K562 (cell line): Measurements from ENCODE around the gene ASPHD1. TPM values are rescaled to one million over a fixed set of nuclear protein-coding genes. Genes with fewer than 3 reads are reported as not detected.

ENCODE experiments used
- CHCHD3 ChIP-seq: fragments of 250-450 bp; sonication (Bioruptor Pico); IDR thresholded peaks from 2 replicates; pipeline ENCODE4 v2.1.2; 2022; ENCODE audit warnings: mild to moderate bottlenecking
- CHD7 ChIP-seq: fragments of 200-600 bp; sonication (generic); IDR thresholded peaks from one replicate; pipeline ENCODE4 v1.6.1; 2012; ENCODE audit warnings: mild to moderate bottlenecking, low read depth, low read length, inconsistent platforms
- CTBP1 ChIP-seq: fragments of 450-650 bp; IDR thresholded peaks from 2 replicates; pipeline ENCODE4 v1.6.1; 2016; ENCODE audit warnings: borderline replicate concordance
- FOXJ2 ChIP-seq: fragments of 200-800 bp; sonication (Bioruptor generic); IDR thresholded peaks from 2 replicates; pipeline ENCODE4 v1.6.1; 2016; ENCODE audit warnings: missing genetic modification characterization, missing compliant biosample characterization
- MBD2 ChIP-seq: sonication (generic); IDR thresholded peaks from 2 replicates; pipeline ENCODE4 v1.6.1; 2016; ENCODE audit warnings: low read depth, borderline replicate concordance
- MCM5 ChIP-seq: fragments of 450-650 bp; IDR thresholded peaks from 2 replicates; pipeline ENCODE4 v1.6.1; 2016; ENCODE audit warnings: low read depth
- RBM34 ChIP-seq: fragments of 200-400 bp; formaldehyde crosslinking; IDR thresholded peaks from 2 replicates; pipeline ENCODE4 v1.6.1; 2018; ENCODE audit warnings: low read length, borderline replicate concordance; ENCODE audit not compliant: insufficient read depth
- ZBTB49 ChIP-seq: sonication (generic); formaldehyde crosslinking; IDR thresholded peaks from 2 replicates; pipeline ENCODE4 v1.8.0; 2022; ENCODE audit warnings: missing genetic modification reagents, mild to moderate bottlenecking, borderline replicate concordance
- ZNF707 ChIP-seq: fragments of 250-450 bp; sonication (Bioruptor Pico); conservative IDR thresholded peaks from 2 replicates; pipeline ENCODE4 v1.8.0; 2022; ENCODE audit warnings: inconsistent platforms, mild to moderate bottlenecking, moderate library complexity
- polyA plus RNA-seq, 8 experiments: library from polyadenylated mRNA; depleted of rRNA in 4 of 8; stranded (reverse) in 5 of 8; unstranded in 3 of 8; fragments of >200 nt; fragmentation: Nextera tagmentation in 2 of 8; fragmentation: Illumina TruSeq in 1 of 8; extraction: Ambion mirVana in 2 of 8; extraction: Trizol in 1 of 8; gene quantifications; 2 replicates each; pipeline versions ENCODE4 v1.2.1 to v1.2.3, GENCODE V29; 2011 to 2014; ENCODE audit warnings: inconsistent platforms in 1 of 8, missing spikeins in 1 of 8
- total RNA-seq, 7 experiments: library from RNA; depleted of rRNA in 6 of 7; stranded (reverse); fragments of >200 nt in 6 of 7; fragmentation: Illumina TruSeq in 2 of 7; extraction: Trizol in 2 of 7; gene quantifications; 2 replicates each; pipeline versions ENCODE4 v1.2.1 to v1.2.3, GENCODE V29; 2011 to 2021; ENCODE audit warnings: low replicate concordance in 1 of 7
- TF ChIP-seq, protein P1 (sequence below): fragments of 250-450 bp; sonication (Bioruptor Pico); IDR thresholded peaks from 2 replicates; pipeline ENCODE4 v1.9.0; 2021; ENCODE audit warnings: mild to moderate bottlenecking
- TF ChIP-seq, protein P2 (sequence below): fragments of 250-450 bp; sonication (Bioruptor Pico); IDR thresholded peaks from 2 replicates; pipeline ENCODE4 v1.4.0; 2020; ENCODE audit warnings: mild to moderate bottlenecking, moderate library complexity

ASPHD1 gene
- total and polyA plus RNA-seq, 9 of the 15 experiments (the other 6 are each of a cell fraction or from before 2014, with no cell fraction given) = 0.03 to 0.70 (median 0.24) TPM; not detected in 5

DNA sequence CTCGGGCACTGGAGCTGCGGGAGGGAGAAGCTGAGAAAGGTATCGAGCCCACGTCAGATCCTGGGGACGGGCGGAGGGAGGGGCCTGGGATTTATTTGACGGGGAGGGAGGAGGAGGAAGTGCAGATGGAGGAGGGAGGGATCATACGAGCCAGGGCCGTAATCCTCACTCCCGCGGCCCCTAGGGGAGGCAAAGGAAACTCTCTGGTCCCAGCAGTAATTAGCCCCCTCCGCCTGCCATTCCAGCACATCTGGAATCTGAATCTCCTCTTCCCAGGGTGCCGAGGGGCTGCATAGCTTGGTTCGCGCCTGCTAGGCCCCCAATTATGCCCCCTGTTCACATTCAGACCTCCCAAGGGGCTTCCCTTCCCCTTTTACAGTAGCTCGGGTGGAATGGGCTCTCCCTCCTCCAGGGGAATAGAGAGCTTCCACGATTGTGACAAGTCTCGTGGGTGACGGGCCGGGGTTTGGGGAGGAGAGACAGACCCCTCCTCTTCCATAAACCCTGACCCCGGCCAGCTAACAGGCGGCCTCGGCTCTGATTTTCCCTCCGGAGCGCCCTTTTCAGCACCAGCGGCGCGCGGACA is 679 bp upstream of the ASPHD1 start, which contains the start of gene SEZ6L2 (continued):
- TF ChIP-seq, protein P1, sequence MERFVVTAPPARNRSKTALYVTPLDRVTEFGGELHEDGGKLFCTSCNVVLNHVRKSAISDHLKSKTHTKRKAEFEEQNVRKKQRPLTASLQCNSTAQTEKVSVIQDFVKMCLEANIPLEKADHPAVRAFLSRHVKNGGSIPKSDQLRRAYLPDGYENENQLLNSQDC (CRISPR knock-in tag) = no peak
- TF ChIP-seq MCM5 (no peak), ZBTB49 (no peak), FOXJ2 (no peak), ZNF707 (CRISPR knock-in tag) (no peak), MBD2 (no peak), CHCHD3 (CRISPR knock-in tag) (no peak), RBM34 (no peak), CTBP1 (no peak), CHD7 (no peak)
- TF ChIP-seq, protein P2, sequence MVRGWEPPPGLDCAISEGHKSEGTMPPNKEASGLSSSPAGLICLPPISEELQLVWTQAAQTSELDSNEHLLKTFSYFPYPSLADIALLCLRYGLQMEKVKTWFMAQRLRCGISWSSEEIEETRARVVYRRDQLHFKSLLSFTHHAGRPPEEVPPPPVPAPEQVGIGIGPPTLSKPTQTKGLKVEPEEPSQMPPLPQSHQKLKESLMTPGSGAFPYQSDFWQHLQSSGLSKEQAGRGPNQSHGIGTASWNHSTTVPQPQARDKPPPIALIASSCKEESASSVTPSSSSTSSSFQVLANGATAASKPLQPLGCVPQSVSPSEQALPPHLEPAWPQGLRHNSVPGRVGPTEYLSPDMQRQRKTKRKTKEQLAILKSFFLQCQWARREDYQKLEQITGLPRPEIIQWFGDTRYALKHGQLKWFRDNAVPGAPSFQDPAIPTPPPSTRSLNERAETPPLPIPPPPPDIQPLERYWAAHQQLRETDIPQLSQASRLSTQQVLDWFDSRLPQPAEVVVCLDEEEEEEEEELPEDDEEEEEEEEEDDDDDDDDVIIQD (CRISPR knock-in tag) = no peak
